Fibroblast of lung (primary cell): ENCODE data around the gene KIAA0930. TPM values are rescaled to one million over a fixed set of nuclear protein-coding genes. Genes with fewer than 3 reads are reported as not detected.

Source experiments
- DNase-seq, 2 donors: peaks; one replicate each; pipeline versions ENCODE4 v3.0.0 to v3.0.0-alpha.2; 2010; ENCODE audit warnings: low read depth in 2 of 2
- H2AFZ ChIP-seq: 2 replicates; pipeline ENCODE4 v1.5.1; 2012; ENCODE audit warnings: low read length, control low read depth, inconsistent platforms
- H3K27ac ChIP-seq: 2 replicates; pipeline ENCODE4 v1.5.1; 2011; ENCODE audit warnings: low read length, control low read depth; ENCODE audit not compliant: insufficient read depth
- H3K27me3 ChIP-seq: 2 replicates; pipeline ENCODE4 v1.5.1; 2011; ENCODE audit warnings: mild to moderate bottlenecking, low read length; ENCODE audit not compliant: control insufficient read depth, insufficient read depth
- H3K36me3 ChIP-seq: 2 replicates; pipeline ENCODE4 v1.5.1; 2011; ENCODE audit warnings: low read length; ENCODE audit not compliant: control insufficient read depth, insufficient read depth
- H3K4me1 ChIP-seq: 2 replicates; pipeline ENCODE4 v1.5.1; 2011; ENCODE audit warnings: low read length; ENCODE audit not compliant: control insufficient read depth, insufficient read depth; ENCODE audit errors: extremely low read depth
- H3K4me2 ChIP-seq: 2 replicates; pipeline ENCODE4 v1.5.1; 2011; ENCODE audit warnings: low read length, control low read depth; ENCODE audit not compliant: insufficient read depth; ENCODE audit errors: extremely low read depth
- H3K4me3 ChIP-seq, 4 experiments: fragments of 200-600 bp in 1 of 4; sonication (generic) in 1 of 4; replicated peaks in 1 of 4; 2 replicates each; pipeline ENCODE4 v1.5.1; 2011 to 2016; ENCODE audit warnings: low read length in 4 of 4, low read depth in 3 of 4, mild to moderate bottlenecking in 3 of 4, control low read depth in 2 of 4, inconsistent platforms in 1 of 4, mixed read lengths in 1 of 4; ENCODE audit not compliant: insufficient read depth in 1 of 4; ENCODE audit errors: control extremely low read depth in 1 of 4
- H3K79me2 ChIP-seq: 2 replicates; pipeline ENCODE4 v1.5.1; 2012; ENCODE audit warnings: mild to moderate bottlenecking, low read length, inconsistent platforms; ENCODE audit not compliant: control insufficient read depth, insufficient read depth
- H3K9ac ChIP-seq: 2 replicates; pipeline ENCODE4 v1.5.1; 2011; ENCODE audit warnings: mild to moderate bottlenecking, low read length, control low read depth; ENCODE audit not compliant: insufficient read depth
- H3K9me3 ChIP-seq: 2 replicates; pipeline ENCODE4 v1.5.1; 2012; ENCODE audit warnings: low read depth, low read length; ENCODE audit not compliant: control insufficient read depth, insufficient read depth
- H4K20me1 ChIP-seq: 2 replicates; pipeline ENCODE4 v1.5.1; 2011; ENCODE audit warnings: low read length; ENCODE audit not compliant: control insufficient read depth, insufficient read depth; ENCODE audit errors: extremely low read depth
- CTCF ChIP-seq, 2 donors: IDR thresholded peaks in 1 of 2; conservative IDR thresholded peaks in 1 of 2; 1 replicate in 1 of 2; 2 replicates in 1 of 2; pipeline ENCODE4 v1.5.1; 2011 to 2012; ENCODE audit warnings: low read length in 2 of 2, control low read depth in 1 of 2, inconsistent platforms in 1 of 2, low read depth in 1 of 2, mild to moderate bottlenecking in 1 of 2
- EZH2 ChIP-seq: IDR thresholded peaks from 2 replicates; pipeline ENCODE4 v1.5.1; 2012; ENCODE audit warnings: low read length, control low read depth, mild to moderate bottlenecking; ENCODE audit errors: missing control alignments
- polyA plus RNA-seq, 2 donors: library from polyadenylated mRNA; depleted of rRNA in 1 of 2; stranded (reverse) in 1 of 2; unstranded in 1 of 2; fragments of >200 nt; gene quantifications; 2 replicates each; pipeline ENCODE4 v1.2.1, GENCODE V29; 2011 to 2012; ENCODE audit warnings: missing spikeins in 1 of 2
- total RNA-seq: library from RNA; depleted of rRNA; stranded (reverse); fragments of >200 nt; gene quantifications from 2 replicates; pipeline ENCODE4 v1.2.1, GENCODE V29; 2014

Gene KIAA0930
- total and polyA plus RNA-seq, 2 donors (not counting 1 experiment from before 2014, with no cell fraction given) = 28.2 to 30.9 TPM

- H4K20me1 ChIP-seq = no peaks in the 10 kb centered on the region
- no peak overlapping the region for H3K27ac ChIP-seq
- peaks cover 4% of the 10 kb centered on the region for H3K4me1 ChIP-seq
- no peak overlapping the region for H3K9ac ChIP-seq
- H3K4me2 ChIP-seq = no peak overlapping the region
- no peaks in the 10 kb centered on the region for H3K79me2 ChIP-seq
- H3K27me3 ChIP-seq = no peaks in the 10 kb centered on the region
- H3K36me3 ChIP-seq = no peaks in the 10 kb centered on the region
- no peak overlapping the region for H2AFZ ChIP-seq
- H3K4me3 ChIP-seq = no peak overlapping the region
- TF ChIP-seq EZH2 (no peak), CTCF (conservative IDR thresholded peaks at IDR 0.05 in 1 of 2, IDR thresholded peaks at IDR 0.05 in 1 of 2; ENCODE audit: low read depth in 1 of 2, low read length in 2 of 2) (no peak)
- H3K9me3 ChIP-seq = no peaks in the 10 kb centered on the region
- no peak for DNase-seq
Measured at GRCh38 chr22:45276507-45277105, 35.9 kb upstream of the KIAA0930 start.

GRCh38 chr22:45273452-45274075 lies 32.9 kb upstream of the KIAA0930 start:
- Histone ChIP-seq H3K4me3 (no peak overlapping the region), H3K27ac (no peak overlapping the region), H2AFZ (no peak overlapping the region), H3K79me2 (no peaks in the 10 kb centered on the region), H3K4me2 (no peak overlapping the region), H3K9me3 (no peaks in the 10 kb centered on the region), H3K4me1 (peaks cover 4% of the 10 kb centered on the region), H3K9ac (no peak overlapping the region), H3K27me3 (peaks cover 11% of the 10 kb centered on the region), H4K20me1 (no peaks in the 10 kb centered on the region), H3K36me3 (no peaks in the 10 kb centered on the region)
- no peak for TF ChIP-seq EZH2
- no peak for TF ChIP-seq CTCF (conservative IDR thresholded peaks at IDR 0.05 in 1 of 2, IDR thresholded peaks at IDR 0.05 in 1 of 2; ENCODE audit: low read depth in 1 of 2, low read length in 2 of 2)
- DNase-seq = no peak

GRCh38 chr22:45272498-45272897 lies 31.8 kb upstream of the KIAA0930 start:
- Histone ChIP-seq H3K4me2 (no peak overlapping the region), H4K20me1 (no peaks in the 10 kb centered on the region), H3K4me3 (no peak overlapping the region), H3K9ac (no peak overlapping the region), H3K27ac (no peak overlapping the region), H3K9me3 (no peaks in the 10 kb centered on the region), H3K27me3 (peaks cover 11% of the 10 kb centered on the region), H3K4me1 (peaks cover 4% of the 10 kb centered on the region), H3K79me2 (no peaks in the 10 kb centered on the region), H3K36me3 (no peaks in the 10 kb centered on the region), H2AFZ (no peak overlapping the region)
- DNase-seq = no peak
- TF ChIP-seq EZH2 (no peak), CTCF (conservative IDR thresholded peaks at IDR 0.05 in 1 of 2, IDR thresholded peaks at IDR 0.05 in 1 of 2; ENCODE audit: low read depth in 1 of 2, low read length in 2 of 2) (no peak)
